Osteocyte (in vitro differentiated cells): ENCODE measurements around the gene HAO1. TPM values are rescaled to one million over a fixed set of nuclear protein-coding genes. Genes with fewer than 3 reads are reported as not detected.

Source experiments
- DNase-seq: peaks from one replicate; pipeline ENCODE4 v3.0.0; 2021; ENCODE audit warnings: mixed read lengths; ENCODE audit not compliant: unreplicated experiment; ENCODE audit errors: extremely low spot score
- H3K27ac Mint-ChIP-seq: one replicate; pipeline ENCODE4 v1.8.0; 2021; ENCODE audit warnings: mild to moderate bottlenecking, mixed read lengths; ENCODE audit not compliant: unreplicated experiment
- H3K27me3 Mint-ChIP-seq: one replicate; pipeline ENCODE4 v1.8.0; 2021; ENCODE audit warnings: mixed read lengths; ENCODE audit not compliant: unreplicated experiment
- H3K36me3 Mint-ChIP-seq: one replicate; pipeline ENCODE4 v1.8.0; 2021; ENCODE audit warnings: mixed read lengths; ENCODE audit not compliant: unreplicated experiment
- H3K4me1 Mint-ChIP-seq: one replicate; pipeline ENCODE4 v1.8.0; 2021; ENCODE audit warnings: mixed read lengths; ENCODE audit not compliant: unreplicated experiment
- H3K4me3 Mint-ChIP-seq: one replicate; pipeline ENCODE4 v1.8.0; 2021; ENCODE audit warnings: mild to moderate bottlenecking, moderate library complexity, mixed read lengths; ENCODE audit not compliant: unreplicated experiment
- H3K9me3 Mint-ChIP-seq: one replicate; pipeline ENCODE4 v1.8.0; 2021; ENCODE audit warnings: mixed read lengths; ENCODE audit not compliant: unreplicated experiment
- CTCF ChIP-seq: fragments of 200-600 bp; sonication (generic); IDR thresholded peaks from 2 replicates; pipeline ENCODE4 v1.5.0; 2021; ENCODE audit warnings: antibody characterized with exemption, mild to moderate bottlenecking, moderate library complexity
- total RNA-seq: library from RNA; stranded (reverse); gene quantifications from 2 replicates; pipeline ENCODE4 v1.2.1, GENCODE V29; 2021

Gene HAO1
- total RNA-seq, 1 donor from 2014 or later: not detected

GRCh38 chr20:7902879-7903278, 37.4 kb downstream of the HAO1 start:
- no peaks in the 10 kb centered on the region for H3K4me1 Mint-ChIP-seq
- DNase-seq: no peak
- H3K9me3 Mint-ChIP-seq: no peaks in the 10 kb centered on the region
- no peak for TF ChIP-seq CTCF
- H3K27ac Mint-ChIP-seq: no peak overlapping the region
- H3K36me3 Mint-ChIP-seq: no peaks in the 10 kb centered on the region
- no peak overlapping the region for H3K4me3 Mint-ChIP-seq
- H3K27me3 Mint-ChIP-seq: peaks cover 17% of the 10 kb centered on the region

DNA sequence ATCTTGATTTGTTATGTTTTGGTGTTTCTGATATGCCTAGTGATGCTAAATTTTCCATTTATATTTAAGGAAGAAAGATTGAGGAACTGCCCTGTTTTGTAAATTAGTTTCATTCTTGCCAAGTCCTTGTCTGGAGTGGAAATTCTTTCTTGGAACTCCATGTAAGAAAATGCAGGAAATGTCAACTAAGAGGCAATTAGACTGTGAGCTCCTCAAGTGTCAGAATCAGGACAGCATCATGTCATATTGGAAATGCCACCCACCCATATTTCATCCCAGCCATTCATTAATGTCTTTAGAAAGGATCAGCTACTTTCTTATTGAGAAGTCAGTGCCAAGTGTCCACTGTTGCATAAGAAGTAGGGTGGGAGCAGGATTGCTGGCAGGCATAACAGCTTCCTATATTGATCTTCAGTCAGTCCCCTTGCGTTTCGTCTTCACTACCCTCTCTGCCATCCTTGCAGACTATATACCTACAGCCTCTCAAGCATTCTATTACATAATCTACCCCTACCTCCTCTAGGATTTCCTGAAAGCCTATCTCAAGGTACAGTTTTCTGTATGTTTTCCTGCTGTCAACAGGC, 42.4 kb downstream of the HAO1 start:
- DNase-seq: no peak
- Mint-ChIP-seq H3K4me1 (no peaks in the 10 kb centered on the region), H3K4me3 (no peak overlapping the region), H3K27ac (no peak overlapping the region), H3K36me3 (no peaks in the 10 kb centered on the region), H3K27me3 (peaks cover 15% of the 10 kb centered on the region), H3K9me3 (no peaks in the 10 kb centered on the region)
- TF ChIP-seq CTCF: no peak

- Mint-ChIP-seq H3K4me1 (no peaks in the 10 kb centered on the region), H3K36me3 (no peaks in the 10 kb centered on the region), H3K27ac (no peak overlapping the region), H3K4me3 (no peak overlapping the region), H3K9me3 (no peaks in the 10 kb centered on the region), H3K27me3 (peaks cover 4% of the 10 kb centered on the region)
- no peak for TF ChIP-seq CTCF
- DNase-seq: no peak
These were observed 47.1 kb downstream of the HAO1 start for GRCh38 chr20:7893014-7893730.

- Mint-ChIP-seq H3K4me1 (no peaks in the 10 kb centered on the region), H3K36me3 (no peaks in the 10 kb centered on the region), H3K27me3 (peaks cover under 1% of the 10 kb centered on the region), H3K9me3 (no peaks in the 10 kb centered on the region), H3K4me3 (no peak overlapping the region), H3K27ac (no peak overlapping the region)
- no peak for TF ChIP-seq CTCF
- DNase-seq: no peak
These were observed 48.6 kb downstream of the HAO1 start for GRCh38 chr20:7891705-7892104.

DNA sequence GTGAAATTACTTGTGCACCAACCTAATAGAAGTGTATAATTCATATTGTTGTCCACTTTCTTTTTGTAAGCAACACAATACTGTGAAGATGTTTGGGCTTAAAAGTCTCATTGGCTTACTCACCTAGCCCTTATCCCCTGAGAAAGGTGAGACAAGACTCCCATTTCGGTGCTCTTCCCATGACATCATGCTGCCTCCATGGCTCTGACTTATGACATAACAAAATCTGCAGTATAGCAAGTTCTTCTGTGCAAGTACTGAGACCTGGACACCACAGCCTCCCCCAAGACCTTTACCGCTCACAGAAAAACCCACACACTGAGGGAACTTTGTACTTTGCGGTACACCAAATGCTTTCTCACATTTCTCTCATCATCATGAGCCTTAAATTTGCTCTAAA, 50.5 kb downstream of the HAO1 start:
- no peak for TF ChIP-seq CTCF
- no peak for DNase-seq
- Mint-ChIP-seq H3K4me1 (no peaks in the 10 kb centered on the region), H3K36me3 (no peaks in the 10 kb centered on the region), H3K9me3 (no peaks in the 10 kb centered on the region), H3K27me3 (no peaks in the 10 kb centered on the region), H3K4me3 (no peak overlapping the region), H3K27ac (no peak overlapping the region)
